Fibroblast of lung (primary cell): Measurements from ENCODE around the gene CASTOR2. TPM values are rescaled to one million over a fixed set of nuclear protein-coding genes. Genes with fewer than 3 reads are reported as not detected.

Experiments used
- DNase-seq, 2 donors: peaks; one replicate each; pipeline versions ENCODE4 v3.0.0 to v3.0.0-alpha.2; 2010; ENCODE audit warnings: low read depth in 2 of 2
- H2AFZ ChIP-seq: 2 replicates; pipeline ENCODE4 v1.5.1; 2012; ENCODE audit warnings: low read length, control low read depth, inconsistent platforms
- H3K27ac ChIP-seq: 2 replicates; pipeline ENCODE4 v1.5.1; 2011; ENCODE audit warnings: low read length, control low read depth; ENCODE audit not compliant: insufficient read depth
- H3K27me3 ChIP-seq: 2 replicates; pipeline ENCODE4 v1.5.1; 2011; ENCODE audit warnings: mild to moderate bottlenecking, low read length; ENCODE audit not compliant: control insufficient read depth, insufficient read depth
- H3K36me3 ChIP-seq: 2 replicates; pipeline ENCODE4 v1.5.1; 2011; ENCODE audit warnings: low read length; ENCODE audit not compliant: control insufficient read depth, insufficient read depth
- H3K4me1 ChIP-seq: 2 replicates; pipeline ENCODE4 v1.5.1; 2011; ENCODE audit warnings: low read length; ENCODE audit not compliant: control insufficient read depth, insufficient read depth; ENCODE audit errors: extremely low read depth
- H3K4me2 ChIP-seq: 2 replicates; pipeline ENCODE4 v1.5.1; 2011; ENCODE audit warnings: low read length, control low read depth; ENCODE audit not compliant: insufficient read depth; ENCODE audit errors: extremely low read depth
- H3K4me3 ChIP-seq, 4 experiments: fragments of 200-600 bp in 1 of 4; sonication (generic) in 1 of 4; replicated peaks in 1 of 4; 2 replicates each; pipeline ENCODE4 v1.5.1; 2011 to 2016; ENCODE audit warnings: low read length in 4 of 4, low read depth in 3 of 4, mild to moderate bottlenecking in 3 of 4, control low read depth in 2 of 4, inconsistent platforms in 1 of 4, mixed read lengths in 1 of 4; ENCODE audit not compliant: insufficient read depth in 1 of 4; ENCODE audit errors: control extremely low read depth in 1 of 4
- H3K79me2 ChIP-seq: 2 replicates; pipeline ENCODE4 v1.5.1; 2012; ENCODE audit warnings: mild to moderate bottlenecking, low read length, inconsistent platforms; ENCODE audit not compliant: control insufficient read depth, insufficient read depth
- H3K9ac ChIP-seq: 2 replicates; pipeline ENCODE4 v1.5.1; 2011; ENCODE audit warnings: mild to moderate bottlenecking, low read length, control low read depth; ENCODE audit not compliant: insufficient read depth
- H3K9me3 ChIP-seq: 2 replicates; pipeline ENCODE4 v1.5.1; 2012; ENCODE audit warnings: low read depth, low read length; ENCODE audit not compliant: control insufficient read depth, insufficient read depth
- H4K20me1 ChIP-seq: 2 replicates; pipeline ENCODE4 v1.5.1; 2011; ENCODE audit warnings: low read length; ENCODE audit not compliant: control insufficient read depth, insufficient read depth; ENCODE audit errors: extremely low read depth
- CTCF ChIP-seq, 2 donors: IDR thresholded peaks in 1 of 2; conservative IDR thresholded peaks in 1 of 2; 1 replicate in 1 of 2; 2 replicates in 1 of 2; pipeline ENCODE4 v1.5.1; 2011 to 2012; ENCODE audit warnings: low read length in 2 of 2, control low read depth in 1 of 2, inconsistent platforms in 1 of 2, low read depth in 1 of 2, mild to moderate bottlenecking in 1 of 2
- EZH2 ChIP-seq: IDR thresholded peaks from 2 replicates; pipeline ENCODE4 v1.5.1; 2012; ENCODE audit warnings: low read length, control low read depth, mild to moderate bottlenecking; ENCODE audit errors: missing control alignments
- polyA plus RNA-seq, 2 donors: library from polyadenylated mRNA; depleted of rRNA in 1 of 2; stranded (reverse) in 1 of 2; unstranded in 1 of 2; fragments of >200 nt; gene quantifications; 2 replicates each; pipeline ENCODE4 v1.2.1, GENCODE V29; 2011 to 2012; ENCODE audit warnings: missing spikeins in 1 of 2
- total RNA-seq: library from RNA; depleted of rRNA; stranded (reverse); fragments of >200 nt; gene quantifications from 2 replicates; pipeline ENCODE4 v1.2.1, GENCODE V29; 2014

CASTOR2 gene
- total and polyA plus RNA-seq, 2 donors (not counting 1 experiment from before 2014, with no cell fraction given): 9.0 to 10.9 TPM

- H3K27me3 ChIP-seq: no peaks in the 10 kb centered on the region
- no peak overlapping the region for H2AFZ ChIP-seq
- H3K9me3 ChIP-seq: no peaks in the 10 kb centered on the region
- no peak for TF ChIP-seq CTCF (conservative IDR thresholded peaks at IDR 0.05 in 1 of 2, IDR thresholded peaks at IDR 0.05 in 1 of 2; ENCODE audit: low read depth in 1 of 2, low read length in 2 of 2)
- TF ChIP-seq EZH2: no peak
- no peak overlapping the region for H3K9ac ChIP-seq
- no peak overlapping the region for H3K27ac ChIP-seq
- DNase-seq: no peak
- H4K20me1 ChIP-seq: no peaks in the 10 kb centered on the region
- H3K79me2 ChIP-seq: no peaks in the 10 kb centered on the region
- no peak overlapping the region for H3K4me2 ChIP-seq
- H3K4me1 ChIP-seq: no peaks in the 10 kb centered on the region
- no peak overlapping the region for H3K4me3 ChIP-seq
- H3K36me3 ChIP-seq: no peaks in the 10 kb centered on the region
Observed at GRCh38 chr7:75019800-75020199, 55.3 kb downstream of the CASTOR2 start.

GRCh38 chr7:75024922-75025321 is 60.4 kb downstream of the CASTOR2 start:
- no peaks in the 10 kb centered on the region for H4K20me1 ChIP-seq
- H3K9me3 ChIP-seq: no peaks in the 10 kb centered on the region
- TF ChIP-seq CTCF (conservative IDR thresholded peaks at IDR 0.05 in 1 of 2, IDR thresholded peaks at IDR 0.05 in 1 of 2; ENCODE audit: low read depth in 1 of 2, low read length in 2 of 2): no peak
- TF ChIP-seq EZH2: no peak
- no peak overlapping the region for H3K4me2 ChIP-seq
- H3K79me2 ChIP-seq: no peaks in the 10 kb centered on the region
- H3K36me3 ChIP-seq: no peaks in the 10 kb centered on the region
- H3K9ac ChIP-seq: no peak overlapping the region
- H3K4me1 ChIP-seq: no peaks in the 10 kb centered on the region
- H3K27me3 ChIP-seq: no peaks in the 10 kb centered on the region
- H3K27ac ChIP-seq: no peak overlapping the region
- DNase-seq: no peak
- H2AFZ ChIP-seq: no peak overlapping the region
- no peak overlapping the region for H3K4me3 ChIP-seq

DNA sequence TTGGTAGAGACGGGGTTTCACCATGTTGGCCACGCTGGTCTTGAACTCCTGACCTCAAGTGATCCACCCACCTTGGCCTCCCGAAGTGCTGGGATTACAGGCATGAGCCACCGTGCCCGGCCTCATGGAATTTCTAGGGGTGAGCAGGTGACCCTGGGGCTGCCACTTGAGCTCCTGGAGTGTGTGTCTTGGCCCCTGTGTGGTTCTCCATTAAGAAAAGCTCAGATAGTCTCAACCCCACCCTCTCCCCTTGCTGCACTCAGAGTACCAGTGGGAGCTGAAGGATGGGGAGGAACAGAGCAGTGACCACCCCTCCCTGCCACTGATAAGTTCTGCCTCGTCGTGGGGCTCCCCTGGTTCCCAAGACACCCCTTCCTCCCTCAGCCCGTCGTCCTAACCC is 63.8 kb downstream of the CASTOR2 start:
- H3K4me2 ChIP-seq: no peak overlapping the region
- H2AFZ ChIP-seq: no peak overlapping the region
- H3K79me2 ChIP-seq: no peaks in the 10 kb centered on the region
- no peaks in the 10 kb centered on the region for H4K20me1 ChIP-seq
- H3K4me1 ChIP-seq: no peaks in the 10 kb centered on the region
- no peaks in the 10 kb centered on the region for H3K27me3 ChIP-seq
- TF ChIP-seq EZH2: no peak
- no peak overlapping the region for H3K27ac ChIP-seq
- no peaks in the 10 kb centered on the region for H3K36me3 ChIP-seq
- DNase-seq: no peak
- no peak overlapping the region for H3K9ac ChIP-seq
- H3K9me3 ChIP-seq: no peaks in the 10 kb centered on the region
- no peak overlapping the region for H3K4me3 ChIP-seq
